Posterior vena cava (tissue), 2 donors: ENCODE measurements around the gene ZDHHC23. TPM values are rescaled to one million over a fixed set of nuclear protein-coding genes. Genes with fewer than 3 reads are reported as not detected.

Experiments
- DNase-seq: peaks from one replicate; pipeline ENCODE4 v3.0.0-alpha.2; 2020; ENCODE audit warnings: low spot score
- intact Hi-C, 2 donors: fragments of 100-400 bp; cut with DNase I; formaldehyde crosslinking; loops; one replicate each; pipeline versions ENCODE4 v1.14.1 to v1.14.2; 2022 to 2023
- total RNA-seq, 2 donors: library from RNA; stranded (reverse); fragmentation: NEBNext Ultra II Directional; extraction: Animal tissue kit (Norgen Biotek cat#: 25700); gene quantifications; one replicate each; pipeline ENCODE4 v1.2.1, GENCODE V29; 2021
- donor health status: DM: yes; HTN: yes; CAD: no.
- donor health status: DM: yes; HTN: yes; CAD: no.

Gene ZDHHC23
- total RNA-seq, 2 donors from 2014 or later: 0.93 to 2.3 TPM

DNA sequence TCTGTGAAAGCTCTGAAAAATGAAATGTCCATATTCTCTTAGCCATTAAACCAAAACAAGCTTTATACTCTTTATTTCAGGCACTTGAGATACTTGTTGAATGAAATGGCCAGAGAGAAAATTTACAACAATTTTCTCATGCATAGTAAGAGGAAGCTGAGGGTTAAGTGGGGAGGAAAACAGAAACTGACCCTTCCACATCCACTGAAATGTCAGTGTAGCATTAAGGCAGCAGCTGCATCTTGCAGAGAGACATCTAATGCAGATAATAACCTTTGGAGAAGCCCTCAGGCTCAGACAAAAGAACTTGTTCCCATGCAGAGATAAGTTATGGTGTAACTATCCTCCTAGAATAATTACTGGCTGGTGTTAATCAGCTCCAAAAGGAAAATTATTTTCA, 34.0 kb downstream of the ZDHHC23 start:
- intact Hi-C loops: no loop called here
- DNase-seq: no peak

GRCh38 chr3:113983544-113983943, 35.7 kb downstream of the ZDHHC23 start:
- intact Hi-C loops: no loop called here
- no peak for DNase-seq

GRCh38 chr3:113985541-113985940, 37.7 kb downstream of the ZDHHC23 start:
- DNase-seq: no peak
- intact Hi-C loops: no loop called here

DNA sequence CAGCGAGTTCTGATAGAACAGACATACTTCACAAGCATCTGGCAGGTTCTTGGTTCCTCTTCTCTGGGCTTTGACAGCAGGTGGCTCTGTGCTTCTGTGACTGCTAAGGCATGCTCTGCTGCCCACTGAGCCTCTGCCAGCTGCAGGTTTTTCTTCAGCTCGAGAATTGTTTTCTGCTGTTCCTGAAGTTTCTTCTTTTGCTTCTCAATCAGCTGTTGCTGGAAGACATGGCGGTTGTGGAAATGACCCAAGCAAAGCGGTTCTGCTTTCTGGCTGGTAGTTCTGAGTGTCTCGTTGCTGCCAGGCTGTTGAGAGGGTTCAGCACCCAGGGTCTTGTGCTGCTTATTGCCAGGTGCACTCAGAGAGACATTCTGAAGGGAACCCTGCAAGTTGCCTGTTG, 57.7 kb downstream of the ZDHHC23 start:
- intact Hi-C loops: no loop called here
- no peak for DNase-seq

DNA sequence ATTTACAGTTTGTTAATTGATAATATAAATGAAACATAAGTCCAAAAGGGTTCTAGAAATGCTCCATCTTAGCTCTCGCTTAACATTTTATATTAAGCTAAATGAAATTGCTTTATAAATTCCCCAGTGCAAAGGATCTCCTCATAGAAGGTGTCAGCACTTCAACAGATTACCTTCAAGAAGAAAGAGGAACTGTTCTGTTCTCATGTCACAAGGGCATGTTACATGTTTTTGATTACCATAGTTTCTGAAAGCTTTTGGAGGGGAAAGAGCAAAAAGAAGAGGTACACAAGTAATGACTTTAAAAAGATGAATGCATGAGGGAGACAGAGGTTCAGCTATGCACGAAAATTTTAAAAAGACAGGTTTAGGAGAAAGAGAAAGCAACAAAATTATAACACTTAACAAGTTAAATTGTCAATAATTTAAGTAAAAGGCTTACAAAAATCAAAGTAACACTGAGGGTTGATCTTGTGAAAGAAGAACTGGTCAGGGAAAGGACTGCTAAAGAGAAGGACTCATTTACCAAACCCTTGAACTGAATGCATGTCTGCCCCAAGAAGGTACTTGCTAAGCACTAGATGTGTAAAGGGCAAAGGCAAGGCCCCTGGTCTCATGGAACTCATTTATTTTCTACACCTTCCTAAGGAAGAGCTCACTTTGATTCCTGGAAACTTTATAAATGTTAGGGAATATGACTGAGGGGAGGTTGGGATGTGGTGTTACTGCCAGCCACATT, 63.4 kb downstream of the ZDHHC23 start:
- intact Hi-C loops: no loop called here
- no peak for DNase-seq

Other genes starting within 250 kb of the ZDHHC23 start
- 10 to 100 TPM; 81.4 to 90.1 TPM for gene NAA50, start 201.8 kb upstream of the ZDHHC23 start, total RNA-seq
- gene ATP6V1A, start 201.0 kb upstream of the ZDHHC23 start, total RNA-seq: 10 to 100 TPM; 38.5 to 42.5 TPM
- 1 to 10 TPM; 1.1 to 1.2 TPM for gene GRAMD1C, start 109.2 kb upstream of the ZDHHC23 start, total RNA-seq
- 1 to 10 TPM; 2.7 to 3.5 TPM for gene CCDC191, start 108.5 kb downstream of the ZDHHC23 start, total RNA-seq
- 10 to 100 TPM; 16.4 to 16.9 TPM for gene QTRT2, start 108.7 kb downstream of the ZDHHC23 start, total RNA-seq
- gene DRD3, start 231.0 kb downstream of the ZDHHC23 start, total RNA-seq: not detected